T-helper 2 cell treated with Interferon-gamma antibody and Interleukin-4, amounts not matched to agents 5 μg/mL and 100 μg/mL, for 36 hours (primary cell): Measurements from ENCODE around the gene CFAP61.

Experiments
- DNase-seq: peaks from one replicate; pipeline ENCODE4 v3.0.0; 2021; ENCODE audit warnings: low spot score
- H3K27ac Mint-ChIP-seq: one replicate; pipeline ENCODE4 v1.8.0; 2021; ENCODE audit warnings: mild to moderate bottlenecking, mixed read lengths
- H3K27me3 Mint-ChIP-seq: one replicate; pipeline ENCODE4 v1.8.0; 2021; ENCODE audit warnings: low read depth, mixed read lengths
- H3K36me3 Mint-ChIP-seq: one replicate; pipeline ENCODE4 v1.8.0; 2021; ENCODE audit warnings: low read depth, mixed read lengths
- H3K4me1 Mint-ChIP-seq: one replicate; pipeline ENCODE4 v1.8.0; 2021; ENCODE audit warnings: low read depth, mixed read lengths
- H3K4me3 Mint-ChIP-seq: one replicate; pipeline ENCODE4 v1.8.0; 2022; ENCODE audit warnings: mild to moderate bottlenecking, moderate library complexity, mixed read lengths
- H3K9me3 Mint-ChIP-seq: one replicate; pipeline ENCODE4 v1.8.0; 2021; ENCODE audit warnings: mixed read lengths

The CFAP61 gene

DNA sequence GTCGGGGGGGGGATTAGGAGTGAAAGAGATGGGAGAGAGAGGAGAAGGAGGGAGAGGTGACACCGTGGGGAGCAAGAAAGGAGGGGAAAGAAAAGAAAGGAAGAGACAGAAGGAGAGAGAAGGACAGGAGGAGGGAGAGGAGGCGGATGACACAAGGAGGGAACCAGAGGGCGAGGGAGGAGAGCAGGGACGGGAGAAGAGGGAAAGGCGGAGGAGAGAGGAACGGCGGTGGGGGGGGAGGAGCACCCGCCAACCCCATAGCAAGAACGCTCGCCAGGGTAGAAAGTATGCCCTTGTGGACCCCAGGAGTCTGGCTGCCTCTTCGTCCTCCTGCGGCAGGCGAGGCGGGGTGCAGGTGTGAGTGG is 311.1 kb downstream of the CFAP61 start:
- no peak overlapping the region for H3K4me3 Mint-ChIP-seq
- H3K36me3 Mint-ChIP-seq, result peaks cover 2% of the 10 kb centered on the region
- H3K4me1 Mint-ChIP-seq, result peaks cover 9% of the 10 kb centered on the region
- H3K9me3 Mint-ChIP-seq, result no peaks in the 10 kb centered on the region
- peaks cover 66% of the 10 kb centered on the region for H3K27me3 Mint-ChIP-seq
- H3K27ac Mint-ChIP-seq, result no peak overlapping the region
- no peak for DNase-seq

DNA sequence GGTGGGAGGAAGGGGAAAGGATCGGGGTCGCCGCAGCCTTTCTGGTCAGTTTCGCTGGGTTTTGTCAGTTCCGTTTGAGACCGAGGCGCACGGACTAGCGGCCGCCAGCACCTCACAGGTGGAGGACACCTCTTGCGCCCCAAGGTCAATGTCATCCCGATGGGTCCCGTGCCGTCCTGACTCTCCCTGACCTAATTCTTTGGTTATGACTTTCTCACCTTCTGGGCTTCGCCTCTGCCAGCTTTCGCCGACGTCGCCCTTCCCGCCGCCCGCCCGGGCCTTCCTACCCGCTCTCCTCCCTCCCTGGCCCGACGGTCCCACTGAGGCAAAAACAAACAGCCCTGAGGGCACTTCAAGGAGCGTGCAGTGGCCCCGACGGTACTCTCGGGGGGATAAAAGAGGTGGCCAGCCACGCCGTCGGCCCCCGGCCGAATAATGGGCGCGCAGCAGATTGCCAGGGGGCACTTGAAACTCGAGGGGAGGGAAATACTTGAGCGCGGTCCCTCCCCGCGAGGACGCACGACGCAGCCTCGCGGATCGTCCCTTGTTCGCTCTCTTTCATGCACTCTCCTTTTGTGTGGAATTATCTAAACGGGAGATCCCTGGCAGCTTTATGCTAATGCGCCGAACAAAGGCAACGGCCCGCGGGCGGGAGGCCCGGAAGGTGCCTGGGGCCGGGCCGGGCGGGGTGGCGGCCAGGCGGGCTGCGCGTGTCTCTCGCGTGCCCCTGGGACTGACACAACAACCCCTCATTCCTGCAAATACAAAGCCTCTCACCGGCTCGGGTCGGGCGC is 311.7 kb downstream of the CFAP61 start:
- H3K27ac Mint-ChIP-seq, result no peak overlapping the region
- DNase-seq, result no peak
- peaks cover 2% of the 10 kb centered on the region for H3K36me3 Mint-ChIP-seq
- no peaks in the 10 kb centered on the region for H3K9me3 Mint-ChIP-seq
- no peak overlapping the region for H3K4me3 Mint-ChIP-seq
- peaks cover 9% of the 10 kb centered on the region for H3K4me1 Mint-ChIP-seq
- H3K27me3 Mint-ChIP-seq, result peaks cover 66% of the 10 kb centered on the region

DNA sequence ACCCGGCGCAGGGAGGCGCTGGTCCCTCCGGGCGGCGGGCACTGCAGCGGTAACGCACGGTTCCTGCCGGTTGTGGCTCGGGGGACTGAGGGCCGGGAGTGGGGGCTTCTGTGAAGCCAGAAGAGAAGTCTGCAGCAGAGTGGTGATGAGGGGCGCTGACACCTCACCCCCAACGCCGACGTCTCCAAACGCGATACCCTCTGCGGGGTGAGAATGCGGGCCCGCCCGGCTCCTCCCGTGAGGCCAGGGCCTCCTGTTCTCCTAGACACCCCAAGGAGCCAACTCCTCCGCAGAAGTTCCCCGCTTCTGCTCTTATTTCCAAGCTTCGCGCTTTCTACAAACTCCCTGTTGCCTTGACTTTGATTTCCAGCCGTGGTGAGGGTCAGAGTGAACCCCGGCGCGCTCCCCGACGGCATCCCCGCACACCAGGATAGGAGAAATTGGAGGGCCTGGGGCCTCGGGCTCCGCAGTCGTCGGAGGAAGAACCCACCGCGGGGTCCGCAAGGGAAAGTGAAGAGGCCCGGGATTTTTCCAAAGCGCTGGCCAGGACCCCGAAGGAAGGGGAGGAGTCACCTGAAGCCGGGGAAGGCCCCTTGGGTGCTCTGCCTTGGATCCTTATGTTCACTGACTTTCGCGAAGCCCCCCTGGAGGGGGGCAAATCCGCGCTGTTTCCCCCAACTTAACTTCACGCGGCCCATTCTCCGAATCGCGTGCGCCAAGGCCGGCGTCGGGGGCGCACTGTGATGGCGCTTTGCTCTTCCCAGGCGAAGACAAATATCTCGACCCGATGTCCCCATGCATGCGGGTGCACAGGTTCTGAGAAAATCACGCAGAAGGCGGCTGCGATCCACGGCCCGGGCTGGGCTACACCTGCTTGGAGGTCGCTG is 312.5 kb downstream of the CFAP61 start:
- Mint-ChIP-seq H3K4me3 (no peak overlapping the region), H3K27ac (no peak overlapping the region), H3K36me3 (peaks cover 2% of the 10 kb centered on the region), H3K9me3 (no peaks in the 10 kb centered on the region), H3K4me1 (peaks cover 9% of the 10 kb centered on the region), H3K27me3 (peaks cover 65% of the 10 kb centered on the region)
- DNase-seq, result no peak

DNA sequence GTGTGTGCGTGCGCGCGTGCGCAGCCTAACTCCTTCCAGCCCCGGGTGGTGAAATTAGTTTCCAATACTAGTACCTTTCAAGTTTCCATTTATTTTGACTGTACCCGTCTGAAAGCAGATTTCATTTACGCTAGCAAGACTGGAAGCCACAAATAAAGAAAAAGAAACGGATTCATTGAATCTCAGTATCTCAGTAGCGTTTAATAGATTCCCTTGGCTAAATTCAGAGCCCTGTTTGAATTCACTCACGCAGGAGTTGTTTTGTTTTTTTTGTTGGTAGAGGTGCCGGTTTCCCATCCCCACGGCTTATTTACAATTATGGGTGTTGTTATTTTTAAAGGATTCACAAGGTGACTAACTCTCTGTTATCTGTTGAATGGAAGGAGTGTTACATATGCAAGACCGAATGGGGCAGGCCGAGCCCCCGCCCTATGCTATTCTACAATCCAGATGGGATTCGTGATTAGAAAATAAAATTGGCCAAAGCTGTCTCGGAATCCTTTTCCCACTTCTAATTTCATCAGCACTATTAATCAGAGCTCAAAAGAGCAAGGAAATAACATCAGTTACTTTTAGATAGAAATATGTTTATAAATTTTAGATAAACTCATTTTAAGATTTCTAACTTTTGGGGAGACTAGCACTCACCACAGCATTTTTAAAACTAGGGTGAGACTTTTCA is 313.3 kb downstream of the CFAP61 start:
- H3K4me3 Mint-ChIP-seq, result no peak overlapping the region
- H3K4me1 Mint-ChIP-seq, result peaks cover 8% of the 10 kb centered on the region
- no peak for DNase-seq
- peaks cover 3% of the 10 kb centered on the region for H3K36me3 Mint-ChIP-seq
- H3K27me3 Mint-ChIP-seq, result peaks cover 66% of the 10 kb centered on the region
- H3K27ac Mint-ChIP-seq, result no peak overlapping the region
- H3K9me3 Mint-ChIP-seq, result no peaks in the 10 kb centered on the region

DNA sequence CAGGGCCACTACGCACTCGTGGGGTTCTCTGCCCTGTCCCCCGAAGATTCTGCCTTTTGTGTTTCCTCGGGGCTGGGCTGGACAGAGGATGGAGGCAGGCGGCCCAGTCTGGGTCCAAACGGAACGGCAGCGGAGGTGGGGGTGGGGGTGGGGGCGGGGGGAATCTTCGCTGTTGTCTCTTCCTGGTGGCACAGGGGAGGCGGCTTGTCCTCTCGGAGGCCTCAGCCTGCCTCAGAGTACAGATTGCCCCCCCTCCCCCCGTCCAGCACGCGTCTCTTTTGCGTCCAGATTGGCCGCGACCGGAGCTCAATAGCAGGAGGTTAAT is 314.2 kb downstream of the CFAP61 start:
- Mint-ChIP-seq H3K27me3 (peaks cover 65% of the 10 kb centered on the region), H3K4me3 (peak overlapping the region; percentile 45), H3K27ac (no peak overlapping the region), H3K9me3 (no peaks in the 10 kb centered on the region), H3K4me1 (peaks cover 5% of the 10 kb centered on the region), H3K36me3 (peaks cover 3% of the 10 kb centered on the region)
- DNase-seq, result no peak

DNA sequence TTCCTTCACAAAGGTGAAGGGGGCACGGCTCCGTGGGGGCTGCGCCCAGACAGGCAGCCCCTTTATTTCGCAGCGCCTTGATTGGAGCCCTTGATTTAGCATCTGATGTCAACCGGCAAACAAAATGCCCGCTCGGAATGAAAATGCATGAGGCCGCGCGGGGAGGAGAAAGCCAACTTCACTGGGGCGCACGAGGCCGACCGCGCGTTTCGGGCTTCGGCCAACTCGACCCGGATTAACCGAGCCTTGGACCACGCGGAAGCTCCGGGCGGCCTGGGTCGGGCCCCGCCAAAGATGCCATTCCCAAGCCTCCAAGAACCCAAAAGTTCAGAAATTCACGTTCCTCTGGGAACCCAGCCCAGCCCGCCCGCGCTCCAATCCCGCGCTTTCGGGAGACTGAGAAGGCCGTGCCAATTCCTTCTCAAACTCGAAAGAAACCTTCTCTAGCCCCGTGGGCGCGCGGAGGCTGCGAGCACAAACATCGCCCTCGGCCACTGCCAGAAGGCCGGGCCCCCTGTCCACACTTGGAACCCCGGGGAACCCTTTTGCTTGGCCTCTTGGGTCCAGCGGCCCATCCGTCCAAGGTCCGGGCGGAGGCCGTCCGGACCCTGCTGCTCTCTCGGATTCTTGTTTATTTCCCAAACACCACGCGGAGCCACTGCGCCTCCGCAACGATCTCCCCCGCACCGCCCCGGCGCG is 314.7 kb downstream of the CFAP61 start:
- H3K9me3 Mint-ChIP-seq, result no peaks in the 10 kb centered on the region

DNA sequence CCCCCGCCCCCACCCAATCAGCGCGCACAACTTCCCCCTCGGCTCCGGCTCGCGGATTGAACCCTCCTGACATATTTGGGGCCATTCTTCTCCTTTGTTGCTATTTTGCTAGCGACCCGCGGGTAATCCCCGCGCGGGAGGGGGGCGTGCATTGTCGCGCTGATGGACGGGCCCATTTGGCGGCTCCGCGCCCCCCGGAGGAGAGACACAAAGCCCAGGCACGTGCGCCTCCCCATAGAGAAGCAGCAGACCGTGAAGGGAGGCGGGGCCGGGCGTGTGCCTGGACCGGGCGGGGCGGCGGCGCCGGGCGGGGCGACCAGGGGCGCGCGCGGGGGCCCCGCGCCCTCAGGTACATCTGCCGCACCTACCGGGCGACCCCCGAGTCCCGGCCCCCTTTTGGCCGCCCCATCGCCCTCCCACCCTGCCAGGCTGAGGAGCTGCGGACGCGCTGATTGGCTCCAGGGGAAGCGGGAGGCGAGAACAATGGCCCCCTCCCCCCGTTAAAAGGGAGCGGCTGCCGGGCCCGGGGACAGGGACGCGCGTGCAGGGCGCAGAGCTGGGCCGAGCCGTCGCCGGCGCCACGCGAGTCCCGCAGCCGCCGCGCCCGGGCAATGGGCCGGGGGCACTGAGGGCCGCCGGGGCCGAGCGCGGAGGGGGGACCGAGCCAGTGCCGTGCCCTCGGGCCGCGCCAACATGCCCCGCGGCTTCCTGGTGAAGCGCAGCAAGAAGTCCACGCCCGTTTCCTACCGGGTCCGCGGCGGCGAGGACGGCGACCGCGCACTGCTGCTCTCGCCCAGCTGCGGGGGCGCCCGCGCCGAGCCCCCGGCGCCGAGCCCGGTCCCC is 315.5 kb downstream of the CFAP61 start, which contains the start of gene INSM1:
Gene INSM1, plus strand, starts transcription at position 530 of the 843 bp plus-strand sequence. Its CDS starts 164 bp downstream, at position 694.
- peak within 1 kb of the TSS; percentile 68 for H3K4me3 Mint-ChIP-seq
- H3K4me1 Mint-ChIP-seq, result peaks cover 5% of the 10 kb centered on the region
- peaks cover 3% of the 10 kb centered on the region for H3K36me3 Mint-ChIP-seq
- peak; percentile 49 for DNase-seq
- peaks cover 65% of the 10 kb centered on the region for H3K27me3 Mint-ChIP-seq
- H3K9me3 Mint-ChIP-seq, result no peaks in the 10 kb centered on the region
- H3K27ac Mint-ChIP-seq, result no peak within 1 kb of the TSS

More for the DNA sequence above, 314.7 kb downstream of the CFAP61 start:
- H3K4me1 Mint-ChIP-seq, result peaks cover 5% of the 10 kb centered on the region
- H3K4me3 Mint-ChIP-seq, result peak overlapping the region; percentile 68
- H3K36me3 Mint-ChIP-seq, result peaks cover 3% of the 10 kb centered on the region
- H3K27me3 Mint-ChIP-seq, result peaks cover 65% of the 10 kb centered on the region
- no peak overlapping the region for H3K27ac Mint-ChIP-seq
- DNase-seq, result no peak

DNA sequence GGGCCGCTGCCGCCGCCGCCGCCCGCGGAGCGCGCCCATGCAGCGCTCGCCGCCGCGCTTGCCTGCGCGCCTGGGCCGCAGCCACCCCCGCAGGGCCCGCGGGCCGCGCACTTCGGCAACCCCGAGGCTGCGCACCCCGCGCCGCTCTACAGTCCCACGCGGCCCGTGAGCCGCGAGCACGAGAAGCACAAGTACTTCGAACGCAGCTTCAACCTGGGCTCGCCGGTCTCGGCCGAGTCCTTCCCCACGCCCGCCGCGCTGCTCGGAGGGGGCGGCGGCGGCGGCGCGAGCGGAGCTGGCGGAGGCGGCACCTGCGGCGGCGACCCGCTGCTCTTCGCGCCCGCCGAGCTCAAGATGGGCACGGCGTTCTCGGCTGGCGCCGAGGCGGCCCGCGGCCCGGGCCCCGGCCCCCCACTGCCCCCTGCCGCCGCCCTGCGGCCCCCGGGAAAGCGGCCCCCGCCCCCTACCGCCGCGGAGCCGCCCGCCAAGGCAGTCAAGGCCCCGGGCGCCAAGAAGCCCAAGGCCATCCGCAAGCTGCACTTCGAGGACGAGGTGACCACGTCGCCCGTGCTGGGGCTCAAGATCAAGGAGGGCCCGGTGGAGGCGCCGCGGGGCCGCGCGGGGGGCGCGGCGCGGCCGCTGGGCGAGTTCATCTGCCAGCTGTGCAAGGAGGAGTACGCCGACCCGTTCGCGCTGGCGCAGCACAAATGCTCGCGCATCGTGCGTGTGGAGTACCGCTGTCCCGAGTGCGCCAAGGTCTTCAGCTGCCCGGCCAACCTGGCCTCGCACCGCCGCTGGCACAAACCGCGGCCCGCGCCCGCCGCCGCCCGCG is 316.3 kb downstream of the CFAP61 start:
- H3K27me3 Mint-ChIP-seq, result peaks cover 60% of the 10 kb centered on the region
- H3K27ac Mint-ChIP-seq, result no peak overlapping the region
- no peaks in the 10 kb centered on the region for H3K9me3 Mint-ChIP-seq
- DNase-seq, result peak; percentile 24
- peaks cover 3% of the 10 kb centered on the region for H3K36me3 Mint-ChIP-seq
- peaks cover 5% of the 10 kb centered on the region for H3K4me1 Mint-ChIP-seq
- no peak overlapping the region for H3K4me3 Mint-ChIP-seq

DNA sequence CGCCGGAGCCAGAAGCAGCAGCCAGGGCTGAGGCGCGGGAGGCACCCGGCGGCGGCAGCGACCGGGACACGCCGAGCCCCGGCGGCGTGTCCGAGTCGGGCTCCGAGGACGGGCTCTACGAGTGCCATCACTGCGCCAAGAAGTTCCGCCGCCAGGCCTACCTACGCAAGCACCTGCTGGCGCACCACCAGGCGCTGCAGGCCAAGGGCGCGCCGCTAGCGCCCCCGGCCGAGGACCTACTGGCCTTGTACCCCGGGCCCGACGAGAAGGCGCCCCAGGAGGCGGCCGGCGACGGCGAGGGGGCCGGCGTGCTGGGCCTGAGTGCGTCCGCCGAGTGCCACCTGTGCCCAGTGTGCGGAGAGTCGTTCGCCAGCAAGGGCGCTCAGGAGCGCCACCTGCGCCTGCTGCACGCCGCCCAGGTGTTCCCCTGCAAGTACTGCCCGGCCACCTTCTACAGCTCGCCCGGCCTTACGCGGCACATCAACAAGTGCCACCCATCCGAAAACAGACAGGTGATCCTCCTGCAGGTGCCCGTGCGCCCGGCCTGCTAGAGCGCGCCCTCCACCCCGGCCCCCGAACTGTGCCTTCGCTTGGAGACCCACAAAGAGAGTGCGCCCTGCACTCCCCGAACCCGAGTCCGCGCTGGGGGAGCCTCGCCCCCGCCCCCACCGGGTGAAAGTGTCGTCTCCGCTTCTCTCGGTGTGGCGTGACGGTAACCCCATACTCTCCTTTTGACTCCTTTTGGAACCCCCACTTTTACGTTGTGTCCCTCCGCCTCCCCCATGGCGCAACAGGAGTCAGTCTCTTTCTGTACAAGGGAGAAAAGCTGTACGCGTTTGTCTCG is 317.1 kb downstream of the CFAP61 start:
- H3K27ac Mint-ChIP-seq, result peak overlapping the region; percentile 47
- peaks cover 5% of the 10 kb centered on the region for H3K4me1 Mint-ChIP-seq
- H3K9me3 Mint-ChIP-seq, result no peaks in the 10 kb centered on the region
- peaks cover 63% of the 10 kb centered on the region for H3K27me3 Mint-ChIP-seq
- DNase-seq, result peak; percentile 40
- peak overlapping the region; percentile 64 for H3K4me3 Mint-ChIP-seq
- peaks cover 3% of the 10 kb centered on the region for H3K36me3 Mint-ChIP-seq

DNA sequence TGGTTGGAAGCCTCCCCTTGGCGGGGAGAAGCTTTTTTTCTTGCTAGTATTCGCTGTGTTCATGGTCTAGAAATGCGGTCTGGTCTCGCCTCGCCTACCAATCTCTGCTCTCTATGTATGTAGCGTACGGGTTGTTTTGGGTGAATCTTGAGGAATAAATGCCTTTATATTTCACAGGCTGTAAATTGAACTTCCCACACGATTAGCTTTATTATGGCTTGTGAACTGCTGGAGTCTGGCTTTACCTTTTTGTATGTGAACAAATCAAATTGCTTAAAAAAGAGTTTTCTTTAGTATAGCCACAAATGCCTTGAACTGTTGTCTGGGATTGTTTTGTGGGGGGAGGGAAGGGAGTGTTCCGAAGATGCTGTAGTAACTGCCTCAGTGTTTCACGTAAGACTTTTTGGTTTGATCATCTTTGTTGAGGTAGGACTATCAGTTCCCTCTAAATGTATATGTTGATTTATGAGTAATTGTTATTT is 317.8 kb downstream of the CFAP61 start:
- Mint-ChIP-seq H3K27me3 (peaks cover 63% of the 10 kb centered on the region), H3K36me3 (peaks cover 3% of the 10 kb centered on the region), H3K9me3 (no peaks in the 10 kb centered on the region), H3K4me1 (peaks cover 5% of the 10 kb centered on the region), H3K4me3 (peak overlapping the region; percentile 64), H3K27ac (peak overlapping the region; percentile 47)
- DNase-seq, result no peak

DNA sequence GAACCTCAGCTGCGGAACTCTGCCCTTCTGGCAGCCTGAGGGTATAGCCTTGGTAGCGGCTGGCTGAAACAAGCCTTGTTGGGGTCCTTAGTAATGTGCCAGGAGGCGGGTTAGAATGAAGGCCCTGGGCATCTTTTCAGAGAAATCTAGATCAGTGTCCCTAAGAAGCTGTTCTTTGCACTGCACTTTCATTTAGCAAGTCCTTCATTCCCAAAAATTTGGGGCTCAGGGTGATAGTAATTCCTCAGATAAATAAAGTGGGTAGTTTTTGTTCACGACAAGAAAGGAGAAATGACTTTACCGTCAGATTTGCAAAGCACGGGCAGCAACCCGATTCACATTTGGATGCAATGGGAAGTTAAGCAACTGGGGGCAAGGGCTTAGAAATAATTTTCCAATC is 318.8 kb downstream of the CFAP61 start:
- DNase-seq, result no peak
- peaks cover 3% of the 10 kb centered on the region for H3K36me3 Mint-ChIP-seq
- H3K27me3 Mint-ChIP-seq, result peaks cover 59% of the 10 kb centered on the region
- no peak overlapping the region for H3K4me3 Mint-ChIP-seq
- no peak overlapping the region for H3K27ac Mint-ChIP-seq
- no peaks in the 10 kb centered on the region for H3K9me3 Mint-ChIP-seq
- peaks cover 5% of the 10 kb centered on the region for H3K4me1 Mint-ChIP-seq
